Tibial nerve (tissue), 3 donors: ENCODE results near the gene TMEM231.
"Not testable (repeated sequence)": the region's sequence is repeated elsewhere in the genome, so short reads cannot be mapped to it uniquely, and the experiment has no call there.

Source experiments
- CTCF ChIP-seq, 5 experiments: fragments of 200-600 bp in 3 of 5; fragments of 450-650 bp in 2 of 5; sonication (generic) in 3 of 5; IDR thresholded peaks; one replicate each; pipeline ENCODE4 v1.5.1; 2016 to 2019; ENCODE audit warnings: antibody characterized with exemption in 5 of 5, mild to moderate bottlenecking in 3 of 5, moderate library complexity in 2 of 5
- POLR2A ChIP-seq, 2 donors: fragments of 450-650 bp; IDR thresholded peaks; one replicate each; pipeline ENCODE4 v1.6.1; 2017; ENCODE audit warnings: antibody characterized with exemption in 2 of 2, mild to moderate bottlenecking in 2 of 2, moderate library complexity in 2 of 2

DNA sequence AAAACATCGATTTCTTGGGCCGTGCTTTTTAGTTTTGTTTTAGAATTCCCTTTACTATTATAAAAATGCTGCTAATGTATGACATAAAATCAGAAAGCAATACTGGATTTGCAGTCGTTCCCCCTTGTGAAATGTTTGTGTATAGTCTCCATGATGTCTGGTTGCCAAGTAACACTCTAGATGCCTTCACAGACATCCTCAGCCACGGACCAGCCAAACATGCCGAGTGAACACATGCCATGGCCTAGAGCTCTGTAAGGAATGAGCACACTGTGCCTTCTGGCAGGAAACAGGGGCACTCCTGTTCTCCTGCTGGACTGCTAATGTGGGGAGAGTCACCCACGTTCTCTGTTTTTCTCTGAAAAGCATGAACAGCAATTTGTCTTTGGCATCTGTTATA lies 54.2 kb downstream of the TMEM231 start:
- not testable (repeated sequence) for TF ChIP-seq CTCF, POLR2A (IDR thresholded peaks at IDR 0.05)
